ENCODE data around the gene GFOD2. TPM values are rescaled to one million over a fixed set of nuclear protein-coding genes. Genes with fewer than 3 reads are reported as not detected.
"Not testable (repeated sequence)": the region's sequence is repeated elsewhere in the genome, so short reads cannot be mapped to it uniquely, and the experiment has no call there.

The GFOD2 gene
- total RNA-seq, 4 donors from 2014 or later, result 21.9 to 32.2 (median 24.3) TPM

- in situ Hi-C loops (cut with MboI; ENCODE audit: low pct_ligation_motif_present in 1 of 4, low pct_unique_long_range_greater_than_20kb in 1 of 4, low sequenced_read_pairs in 3 of 4), result no loop called here
- intact Hi-C loops (cut with DNase I; ENCODE audit: low total_unique reads), result no loop called here
- 97 to 100% methylated on average over 1 of the region's 1 CpG for WGBS, 2 donors (ENCODE audit: low coverage in 1 of 2)
- no peaks in the 10 kb centered on the region for H3K9me3 ChIP-seq
- DNase-seq, result no peak
- peaks cover 0 to 15% (median 7%) of the 10 kb centered on the region in 4 donors for H3K4me1 ChIP-seq
- H3K4me3 ChIP-seq, result no peak overlapping the region
- no peaks in the 10 kb centered on the region for H3K27me3 ChIP-seq
- no peak overlapping the region for H3K27ac ChIP-seq
- TF ChIP-seq EP300 (IDR thresholded peaks at IDR 0.05; ENCODE audit: low read depth) (no peak), POLR2AphosphoS5 (IDR thresholded peaks at IDR 0.05) (no peak), CTCF (IDR thresholded peaks at IDR 0.05) (no peak), POLR2A (IDR thresholded peaks at IDR 0.05) (no peak)
- peaks cover 0 to 11% (median 0%) of the 10 kb centered on the region in 4 donors for H3K36me3 ChIP-seq
These were observed 17.7 kb downstream of the GFOD2 start for GRCh38 chr16:67701420-67701819.

- in situ Hi-C loops (cut with MboI; ENCODE audit: low pct_ligation_motif_present in 1 of 4, low pct_unique_long_range_greater_than_20kb in 1 of 4, low sequenced_read_pairs in 3 of 4), result no loop called here
- no peak for TF ChIP-seq EP300 (IDR thresholded peaks at IDR 0.05; ENCODE audit: low read depth)
- TF ChIP-seq POLR2AphosphoS5 (IDR thresholded peaks at IDR 0.05), result no peak
- no peak for TF ChIP-seq POLR2A (IDR thresholded peaks at IDR 0.05)
- TF ChIP-seq CTCF (IDR thresholded peaks at IDR 0.05), result no peak
- no peaks in the 10 kb centered on the region for H3K27me3 ChIP-seq
- no peaks in the 10 kb centered on the region for H3K9me3 ChIP-seq
- H3K36me3 ChIP-seq, result peaks cover 0 to 11% (median 0%) of the 10 kb centered on the region in 4 donors
- WGBS, 2 donors (ENCODE audit: low coverage in 1 of 2), result 95% methylated on average over 7 of the region's 7 CpGs; no CpG with 5 or more reads in 1 of the 2 donors
- H3K4me1 ChIP-seq, result peaks cover 0 to 15% (median 7%) of the 10 kb centered on the region in 4 donors
- intact Hi-C loops (cut with DNase I; ENCODE audit: low total_unique reads), result no loop called here
- H3K4me3 ChIP-seq, result no peak overlapping the region
- no peak overlapping the region for H3K27ac ChIP-seq
- no peak for DNase-seq
These were observed 19.9 kb downstream of the GFOD2 start for GRCh38 chr16:67699265-67699664.

GRCh38 chr16:67697422-67698185 lies 21.5 kb downstream of the GFOD2 start:
- H3K4me1 ChIP-seq, result peaks cover 0 to 15% (median 7%) of the 10 kb centered on the region in 4 donors
- H3K4me3 ChIP-seq, result no peak overlapping the region
- H3K27me3 ChIP-seq, result no peaks in the 10 kb centered on the region
- WGBS, 2 donors (ENCODE audit: low coverage in 1 of 2), result 60 to 64% methylated on average over 1 to 4 of the region's 4 CpGs
- H3K9me3 ChIP-seq, result no peaks in the 10 kb centered on the region
- DNase-seq, result no peak
- peaks cover 0 to 11% (median 0%) of the 10 kb centered on the region in 4 donors for H3K36me3 ChIP-seq
- H3K27ac ChIP-seq, result peak overlapping the region; percentile 18 to 71 (median 58)
- in situ Hi-C loops (cut with MboI; ENCODE audit: low pct_ligation_motif_present in 1 of 4, low pct_unique_long_range_greater_than_20kb in 1 of 4, low sequenced_read_pairs in 3 of 4), result no loop called here
- TF ChIP-seq EP300 (IDR thresholded peaks at IDR 0.05; ENCODE audit: low read depth), result no peak
- peak; percentile 18 for TF ChIP-seq POLR2A (IDR thresholded peaks at IDR 0.05)
- intact Hi-C loops (cut with DNase I; ENCODE audit: low total_unique reads), result no loop called here

GRCh38 chr16:67694611-67695010 lies 24.5 kb downstream of the GFOD2 start:
- WGBS, 2 donors (ENCODE audit: low coverage in 1 of 2), result 56 to 73% methylated on average over 2 of the region's 2 CpGs
- DNase-seq, result no peak
- Histone ChIP-seq H3K4me3 (no peak overlapping the region), H3K36me3 (peaks cover 0 to 6% (median 0%) of the 10 kb centered on the region in 4 donors), H3K9me3 (no peaks in the 10 kb centered on the region), H3K27me3 (no peaks in the 10 kb centered on the region), H3K4me1 (peaks cover 0 to 15% (median 7%) of the 10 kb centered on the region in 4 donors), H3K27ac (no peak overlapping the region)
- in situ Hi-C loops (cut with MboI; ENCODE audit: low pct_ligation_motif_present in 1 of 4, low pct_unique_long_range_greater_than_20kb in 1 of 4, low sequenced_read_pairs in 3 of 4) (no loop called here), intact Hi-C loops (cut with DNase I; ENCODE audit: low total_unique reads) (no loop called here)
- no peak for TF ChIP-seq CTCF (IDR thresholded peaks at IDR 0.05)
- TF ChIP-seq POLR2A (IDR thresholded peaks at IDR 0.05), result no peak
- TF ChIP-seq POLR2AphosphoS5 (IDR thresholded peaks at IDR 0.05), result no peak
- TF ChIP-seq EP300 (IDR thresholded peaks at IDR 0.05; ENCODE audit: low read depth), result no peak

- intact Hi-C loops (cut with DNase I; ENCODE audit: low total_unique reads); H3K27me3 ChIP-seq; H3K36me3 ChIP-seq; H3K9me3 ChIP-seq; in situ Hi-C loops (cut with MboI; ENCODE audit: low pct_ligation_motif_present in 1 of 4, low pct_unique_long_range_greater_than_20kb in 1 of 4, low sequenced_read_pairs in 3 of 4); DNase-seq; H3K4me3 ChIP-seq; H3K27ac ChIP-seq: not testable (repeated sequence)
- 91 to 94% methylated on average over 5 to 8 of the region's 8 CpGs for WGBS, 2 donors (ENCODE audit: low coverage in 1 of 2)
- H3K4me1 ChIP-seq, result peaks cover 0 to 13% (median 7%) of the 10 kb centered on the region in 4 donors
These were observed 25.4 kb downstream of the GFOD2 start for GRCh38 chr16:67693517-67694285.

All from transverse colon (tissue), 4 donors.